K562 (cell line): Measurements from ENCODE around the gene PCNX3. TPM values are rescaled to one million over a fixed set of nuclear protein-coding genes. Genes with fewer than 3 reads are reported as not detected.

Experiments
- ARNT ChIP-seq, 2 experiments: fragments of 450-650 bp; IDR thresholded peaks; 2 replicates each; pipeline ENCODE4 v1.6.1; 2016; ENCODE audit warnings: mild to moderate bottlenecking in 1 of 2
- BRD9 ChIP-seq: fragments of 450-650 bp; IDR thresholded peaks from 2 replicates; pipeline ENCODE4 v1.6.1; 2018; ENCODE audit warnings: low read depth; ENCODE audit not compliant: partially characterized antibody
- CBX3 ChIP-seq, 2 experiments: IDR thresholded peaks; 1 replicate in 1 of 2; 2 replicates in 1 of 2; pipeline ENCODE4 v1.6.1; 2012; ENCODE audit warnings: inconsistent platforms in 2 of 2, low read length in 2 of 2, borderline replicate concordance in 1 of 2, control low read depth in 1 of 2
- CCNT2 ChIP-seq: IDR thresholded peaks from 2 replicates; pipeline ENCODE4 v1.6.1; 2011; ENCODE audit warnings: borderline replicate concordance, low read depth, mild to moderate bottlenecking, moderate library complexity, mixed read lengths, low read length; ENCODE audit not compliant: insufficient read length; ENCODE audit errors: extremely low read depth
- E4F1 ChIP-seq: fragments of 250-450 bp; sonication (Bioruptor Pico); IDR thresholded peaks from 2 replicates; pipeline ENCODE4 v1.5.0; 2021; ENCODE audit warnings: mild to moderate bottlenecking, borderline replicate concordance
- HMGN3 ChIP-seq: IDR thresholded peaks from 2 replicates; pipeline ENCODE4 v1.6.1; 2011; ENCODE audit warnings: borderline replicate concordance, low read depth, mild to moderate bottlenecking, mixed read lengths, low read length; ENCODE audit not compliant: insufficient read length; ENCODE audit errors: extremely low read depth
- NFIX ChIP-seq: fragments of 250-450 bp; sonication (Bioruptor Pico); IDR thresholded peaks from 2 replicates; pipeline ENCODE4 v1.4.0; 2020; ENCODE audit warnings: low read depth, mild to moderate bottlenecking, moderate library complexity
- POLR2G ChIP-seq: fragments of 200-400 bp; formaldehyde crosslinking; IDR thresholded peaks from 2 replicates; pipeline ENCODE4 v1.6.1; 2017; ENCODE audit warnings: low read depth, mild to moderate bottlenecking, antibody characterized with exemption, low read length, moderate library complexity
- RB1 ChIP-seq: fragments of 450-650 bp; IDR thresholded peaks from 2 replicates; pipeline ENCODE4 v1.6.1; 2017; ENCODE audit warnings: low read depth, mild to moderate bottlenecking
- TBL1XR1 ChIP-seq, 2 experiments: IDR thresholded peaks; 2 replicates each; pipeline ENCODE4 v1.6.1; 2012; ENCODE audit warnings: improper control_type of control experiment in 2 of 2, low read length in 2 of 2, mild to moderate bottlenecking in 1 of 2
- TFE3 ChIP-seq: fragments of 450-650 bp; formaldehyde crosslinking; IDR thresholded peaks from 2 replicates; pipeline ENCODE4 v1.4.0; 2020; ENCODE audit warnings: mild to moderate bottlenecking, mixed read lengths
- THRB ChIP-seq: fragments of 450-650 bp; formaldehyde crosslinking; conservative IDR thresholded peaks from 2 replicates; pipeline ENCODE4 v1.4.0; 2022; ENCODE audit warnings: mild to moderate bottlenecking, missing genetic modification characterization
- YY1 ChIP-seq, 3 experiments: IDR thresholded peaks; 2 replicates each; pipeline ENCODE4 v1.6.1; 2011; ENCODE audit warnings: low read length in 2 of 3, mild to moderate bottlenecking in 2 of 3, moderate library complexity in 2 of 3, borderline replicate concordance in 1 of 3, control low read depth in 1 of 3, low read depth in 1 of 3; ENCODE audit not compliant: insufficient read depth in 3 of 3, insufficient replicate concordance in 2 of 3, control insufficient read depth in 1 of 3, insufficient read length in 1 of 3; ENCODE audit errors: extremely low read depth in 1 of 3
- ZNF24 ChIP-seq: fragments of 450-650 bp; IDR thresholded peaks from 2 replicates; pipeline ENCODE4 v1.6.1; 2016
- ZNF354B ChIP-seq: fragments of 250-450 bp; sonication (Bioruptor Pico); IDR thresholded peaks from 2 replicates; pipeline ENCODE4 v1.4.0; 2020
- ZNF507 ChIP-seq: conservative IDR thresholded peaks from 2 replicates; pipeline ENCODE4 v1.6.1; 2017; ENCODE audit warnings: missing genetic modification characterization, missing compliant biosample characterization
- polyA plus RNA-seq, 8 experiments: library from polyadenylated mRNA; depleted of rRNA in 4 of 8; stranded (reverse) in 5 of 8; unstranded in 3 of 8; fragments of >200 nt; fragmentation: Nextera tagmentation in 2 of 8; fragmentation: Illumina TruSeq in 1 of 8; extraction: Ambion mirVana in 2 of 8; extraction: Trizol in 1 of 8; gene quantifications; 2 replicates each; pipeline versions ENCODE4 v1.2.1 to v1.2.3, GENCODE V29; 2011 to 2014; ENCODE audit warnings: inconsistent platforms in 1 of 8, missing spikeins in 1 of 8
- total RNA-seq, 7 experiments: library from RNA; depleted of rRNA in 6 of 7; stranded (reverse); fragments of >200 nt in 6 of 7; fragmentation: Illumina TruSeq in 2 of 7; extraction: Trizol in 2 of 7; gene quantifications; 2 replicates each; pipeline versions ENCODE4 v1.2.1 to v1.2.3, GENCODE V29; 2011 to 2021; ENCODE audit warnings: low replicate concordance in 1 of 7
- TF ChIP-seq, protein P1 (sequence below): sonication (generic); formaldehyde crosslinking; IDR thresholded peaks from 2 replicates; pipeline ENCODE4 v1.9.0; 2022; ENCODE audit warnings: mild to moderate bottlenecking, missing genetic modification reagents
- TF ChIP-seq, protein P2 (sequence below): fragments of 250-450 bp; sonication (Bioruptor Pico); IDR thresholded peaks from 2 replicates; pipeline ENCODE4 v1.4.0; 2020; ENCODE audit warnings: borderline replicate concordance

Gene PCNX3
- total and polyA plus RNA-seq, 9 of the 15 experiments (the other 6 are each of a cell fraction or from before 2014, with no cell fraction given), result 0.11 to 47.8 (median 12.8) TPM

DNA sequence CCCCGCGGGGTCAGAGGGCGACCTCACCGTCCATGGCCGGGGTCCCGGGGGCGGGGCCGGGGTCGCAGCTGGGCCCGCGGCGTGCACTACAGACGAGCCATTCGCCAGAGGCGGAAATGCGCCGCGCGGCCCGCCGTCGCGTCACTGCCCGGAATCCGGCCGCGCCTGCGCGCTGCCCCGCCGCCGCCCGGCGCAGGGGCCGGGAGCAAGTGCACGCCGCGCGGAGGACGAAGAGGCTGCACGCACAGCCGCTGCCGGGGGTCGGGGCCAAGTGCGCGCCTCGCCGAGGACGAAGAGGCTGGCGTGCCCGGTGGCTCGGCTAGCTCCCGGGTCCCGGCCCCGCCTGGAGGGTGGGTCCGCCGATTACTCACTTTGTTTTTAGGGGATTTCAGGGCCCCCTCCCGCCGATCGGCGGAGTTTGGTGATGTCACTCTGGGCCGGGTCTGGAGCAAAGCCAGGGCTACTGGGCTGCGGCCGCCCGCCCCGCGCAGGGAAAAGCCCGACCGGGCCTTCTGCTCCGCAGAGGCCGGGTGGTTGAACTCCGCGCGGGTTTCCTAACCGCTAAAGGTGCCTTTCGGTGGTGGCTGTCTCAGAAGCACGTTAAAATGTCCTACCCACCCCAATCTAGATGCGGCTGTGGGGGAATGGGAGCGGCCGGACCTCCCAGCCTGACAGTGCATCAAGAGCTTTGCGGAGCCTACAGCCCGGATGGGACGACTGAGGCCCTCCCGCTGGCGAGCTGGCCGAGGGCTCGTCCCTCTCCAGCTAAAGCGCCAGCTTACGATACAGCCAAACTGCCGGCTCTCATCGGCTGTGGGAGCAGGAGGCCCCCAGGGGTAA, 47.4 kb downstream of the PCNX3 start, which contains the start of gene RELA (continued):
- TF ChIP-seq ZNF354B (CRISPR knock-in tag) (no peak), THRB (CRISPR knock-in tag) (0 out of 2 replicates have a peak, but pooled peaks have one; percentile 25), BRD9 (peak; percentile 45), HMGN3 (peak; percentile 90), YY1 (IDR thresholded peaks at IDR 0.05; ENCODE audit: borderline replicate concordance in 1 of 3, control insufficient read depth in 1 of 3, extremely low read depth in 1 of 3, insufficient read depth in 3 of 3, insufficient read length in 1 of 3, insufficient replicate concordance in 2 of 3, low read depth in 1 of 3, low read length in 2 of 3) (peak in 2 of 3 experiments; percentile 53 to 86), RB1 (peak; percentile 72; the same call in 1 of the 2 replicates), CBX3 (IDR thresholded peaks at IDR 0.05; ENCODE audit: borderline replicate concordance in 1 of 2, low read length in 2 of 2) (peak in 1 of 2 experiments; percentile 33; a peak in 1 of 3 replicates), ZNF24 (no peak), TBL1XR1 (IDR thresholded peaks at IDR 0.05; ENCODE audit: low read length in 2 of 2) (peak in 1 of 2 experiments; percentile 22; a peak in 1 of 4 replicates), TFE3 (CRISPR knock-in tag) (no peak), ZNF507 (tag) (no peak), E4F1 (CRISPR knock-in tag) (no peak), ARNT (IDR thresholded peaks at IDR 0.05) (no peak; a peak in 1 of 4 replicates), NFIX (CRISPR knock-in tag) (peak; percentile 50; the same call in 1 of the 2 replicates), POLR2G (peak; percentile 91), CCNT2 (peak; percentile 92)
- TF ChIP-seq, protein P1, sequence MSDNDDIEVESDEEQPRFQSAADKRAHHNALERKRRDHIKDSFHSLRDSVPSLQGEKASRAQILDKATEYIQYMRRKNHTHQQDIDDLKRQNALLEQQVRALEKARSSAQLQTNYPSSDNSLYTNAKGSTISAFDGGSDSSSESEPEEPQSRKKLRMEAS (CRISPR knock-in tag), result peak; percentile 52; the same call in 1 of the 2 replicates
- TF ChIP-seq, protein P2, sequence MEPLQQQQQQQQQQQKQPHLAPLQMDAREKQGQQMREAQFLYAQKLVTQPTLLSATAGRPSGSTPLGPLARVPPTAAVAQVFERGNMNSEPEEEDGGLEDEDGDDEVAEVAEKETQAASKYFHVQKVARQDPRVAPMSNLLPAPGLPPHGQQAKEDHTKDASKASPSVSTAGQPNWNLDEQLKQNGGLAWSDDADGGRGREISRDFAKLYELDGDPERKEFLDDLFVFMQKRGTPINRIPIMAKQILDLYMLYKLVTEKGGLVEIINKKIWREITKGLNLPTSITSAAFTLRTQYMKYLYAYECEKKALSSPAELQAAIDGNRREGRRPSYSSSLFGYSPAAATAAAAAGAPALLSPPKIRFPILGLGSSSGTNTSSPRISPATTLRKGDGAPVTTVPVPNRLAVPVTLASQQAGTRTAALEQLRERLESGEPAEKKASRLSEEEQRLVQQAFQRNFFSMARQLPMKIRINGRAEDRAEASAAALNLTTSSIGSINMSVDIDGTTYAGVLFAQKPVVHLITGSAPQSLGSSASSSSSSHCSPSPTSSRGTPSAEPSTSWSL (CRISPR knock-in tag), result peak; percentile 67; the same call in 1 of the 2 replicates
